Left kidney (tissue), 8 donors: Measurements from ENCODE around the gene PLA2G15. TPM values are rescaled to one million over a fixed set of nuclear protein-coding genes. Genes with fewer than 3 reads are reported as not detected.

Experiments used
- DNase-seq: peaks from one replicate; pipeline ENCODE4 v3.0.0-alpha.2; 2013
- long read RNA-seq, 8 donors: transcript quantifications; one replicate each; lab custom pipeline, GENCODE V29; 2026
- polyA plus RNA-seq: library from polyadenylated mRNA; unstranded; fragments of 120-200 nt; gene quantifications from one replicate; pipeline ENCODE4 v1.2.1, GENCODE V29; 2013; ENCODE audit not compliant: insufficient read length

PLA2G15 gene
- polyA plus RNA-seq: 22.9 TPM
- long read RNA-seq, donor 1, transcript PLA2G15-201 (6 exons, 2,727 nt): major isoform, 5 of 15 reads
- long read RNA-seq, donor 1, partial matches to known transcripts: 5 of 15 reads
- long read RNA-seq, donor 1, other reads (novel, unspliced or antisense): 0 of 15 reads
- long read RNA-seq, donor 2, transcript PLA2G15-201 (6 exons, 2,727 nt): major isoform, 7 of 7 reads
- long read RNA-seq, donor 2, partial matches to known transcripts: 0 of 7 reads
- long read RNA-seq, donor 2, other reads (novel, unspliced or antisense): 0 of 7 reads
- long read RNA-seq, donor 3, transcript PLA2G15-201 (6 exons, 2,727 nt): major isoform, 9 of 10 reads
- long read RNA-seq, donor 3, partial matches to known transcripts: 0 of 10 reads
- long read RNA-seq, donor 3, other reads (novel, unspliced or antisense): 0 of 10 reads
- long read RNA-seq, donor 4: 0 reads
- long read RNA-seq, donor 5, partial matches to known transcripts: 0 of 6 reads
- long read RNA-seq, donor 5, other reads (novel, unspliced or antisense): 0 of 6 reads
- long read RNA-seq, donor 6, transcript PLA2G15-201 (6 exons, 2,727 nt): major isoform, 12 of 14 reads
- long read RNA-seq, donor 6, partial matches to known transcripts: 0 of 14 reads
- long read RNA-seq, donor 6, other reads (novel, unspliced or antisense): 0 of 14 reads
- long read RNA-seq, donor 7, transcript PLA2G15-201 (6 exons, 2,727 nt): major isoform, 10 of 21 reads
- long read RNA-seq, donor 7, partial matches to known transcripts: 7 of 21 reads
- long read RNA-seq, donor 7, other reads (novel, unspliced or antisense): 0 of 21 reads
- long read RNA-seq, donor 8, partial matches to known transcripts: 0 of 6 reads
- long read RNA-seq, donor 8, other reads (novel, unspliced or antisense): 0 of 6 reads

DNA sequence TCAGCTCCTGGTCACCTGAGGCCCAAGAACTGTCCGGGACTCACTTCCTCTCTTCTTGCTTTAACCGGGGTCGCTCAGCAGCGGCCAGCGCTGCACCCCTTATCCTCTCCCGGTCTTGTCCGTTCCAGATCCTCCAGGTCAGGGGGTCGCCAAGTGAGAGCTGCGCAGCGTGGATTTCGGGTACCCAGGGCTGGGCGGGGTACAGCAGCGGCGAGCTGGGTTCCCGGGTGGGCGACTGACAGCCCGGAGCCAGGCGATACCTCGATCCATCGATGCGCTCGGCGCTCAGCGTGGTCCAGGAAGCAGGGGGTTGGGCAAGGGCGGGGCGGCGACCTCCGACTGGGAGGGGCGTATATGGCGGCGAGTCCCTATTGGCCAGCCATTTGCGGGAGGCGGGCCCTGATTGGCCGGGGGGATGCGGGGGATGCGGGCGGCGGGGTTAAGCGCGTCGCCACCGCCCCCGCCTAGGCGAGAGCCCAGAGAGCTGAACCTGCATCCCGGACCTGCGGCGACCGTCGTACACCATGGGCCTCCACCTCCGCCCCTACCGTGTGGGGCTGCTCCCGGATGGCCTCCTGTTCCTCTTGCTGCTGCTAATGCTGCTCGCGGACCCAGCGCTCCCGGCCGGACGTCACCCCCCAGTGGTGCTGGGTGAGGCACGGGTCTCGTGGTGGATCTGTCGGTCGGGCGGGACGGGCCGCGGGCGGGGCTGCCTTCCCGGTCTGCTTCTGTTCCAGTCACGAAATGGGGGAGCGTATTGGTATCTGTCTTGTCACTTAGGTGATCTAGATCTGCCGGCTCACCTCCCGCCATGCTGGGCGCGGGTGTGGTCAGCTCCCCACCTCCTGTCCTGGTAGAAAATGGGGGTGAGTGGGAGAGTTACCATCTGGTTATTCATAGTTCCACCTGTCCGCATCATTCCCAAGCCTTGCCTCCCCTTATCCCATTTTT, at the start of gene PLA2G15:
TSS of gene PLA2G15 (plus strand) at position 471 of the 951 bp plus-strand sequence. CDS start at position 525, 54 bp downstream.
- DNase-seq: peak; percentile 94

DNA sequence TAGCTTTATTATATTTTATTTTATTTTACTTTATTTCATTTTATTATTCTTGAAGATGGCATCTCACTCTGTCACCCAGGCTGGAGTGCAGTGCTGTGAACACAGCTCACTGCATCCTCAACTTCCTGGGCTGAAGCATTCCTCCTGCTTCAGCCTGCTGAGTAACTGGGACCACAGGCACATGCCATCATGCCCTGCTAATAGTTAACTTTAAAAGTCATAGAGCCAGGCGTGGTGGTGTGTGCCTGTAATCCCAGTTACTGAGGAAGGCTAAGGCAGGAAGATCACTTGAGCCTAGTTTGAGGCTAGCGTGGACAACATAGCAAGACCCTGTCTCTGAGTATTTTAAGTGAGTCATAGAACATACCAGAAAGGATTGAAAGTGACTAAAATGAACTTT, 47.9 kb upstream of the PLA2G15 start:
- DNase-seq: no peak

- DNase-seq: no peak
Observed at GRCh38 chr16:68200088-68200783, 44.9 kb upstream of the PLA2G15 start.

- peak; percentile 24 for DNase-seq
Observed at GRCh38 chr16:68202091-68202519, 43.1 kb upstream of the PLA2G15 start.

DNA sequence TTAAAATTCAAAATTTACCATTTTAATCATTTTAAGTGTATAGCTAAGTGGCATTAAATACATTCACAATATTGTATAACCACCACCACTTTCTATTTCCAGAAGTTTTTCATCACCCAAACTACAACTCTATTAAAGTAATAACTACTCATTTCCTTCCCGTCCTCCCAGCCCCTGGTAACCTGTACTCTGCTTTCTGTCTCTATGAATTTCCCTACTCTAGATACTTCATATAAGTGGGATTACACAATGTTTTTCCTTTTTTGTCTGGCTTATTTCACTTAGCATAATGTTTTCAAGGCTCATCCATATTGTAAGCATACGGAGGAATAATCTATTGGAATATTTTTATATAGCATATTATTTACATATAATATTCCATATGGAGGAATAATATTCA, 38.9 kb upstream of the PLA2G15 start:
- DNase-seq: no peak

DNA sequence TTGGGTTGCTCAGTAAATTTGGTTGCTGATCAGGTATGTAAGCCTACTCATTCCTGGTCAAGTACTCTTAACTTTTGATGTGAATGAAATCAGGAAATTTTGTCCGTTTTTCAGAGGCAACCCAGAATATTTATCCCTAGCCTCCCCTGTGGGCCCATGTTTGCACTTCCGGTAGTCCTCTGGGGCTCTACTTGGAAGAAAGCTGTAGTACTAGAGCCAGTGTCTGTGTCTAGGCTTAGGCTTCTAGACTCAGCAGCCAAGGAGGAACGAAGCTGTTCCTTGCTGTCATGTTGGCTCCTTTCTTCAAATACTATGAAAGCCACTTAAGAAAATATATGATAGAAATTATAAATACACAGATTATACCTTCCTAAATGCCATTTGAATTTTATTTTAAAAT, 30.4 kb upstream of the PLA2G15 start:
- DNase-seq: no peak

DNA sequence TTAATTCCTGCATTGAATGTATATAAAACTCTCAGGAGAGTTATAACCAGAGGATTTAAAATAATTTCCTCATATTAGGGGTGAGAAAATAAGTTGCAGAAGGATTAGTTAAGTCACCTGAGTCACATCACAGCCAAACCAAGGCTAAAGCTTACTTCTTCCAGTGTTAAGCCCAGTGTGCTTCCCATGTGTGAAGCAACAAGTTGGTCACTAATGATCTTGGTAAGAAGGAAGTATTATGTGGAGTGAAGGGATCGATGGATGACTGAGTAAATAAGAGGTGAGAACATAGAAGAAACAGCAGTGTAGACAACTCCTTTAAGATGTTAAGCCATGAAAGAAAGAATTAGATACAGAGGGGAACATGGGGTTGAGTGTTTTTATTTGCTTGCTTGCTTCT, 29.9 kb upstream of the PLA2G15 start:
- DNase-seq: no peak

- DNase-seq: no peak
Observed at GRCh38 chr16:68216240-68216639, 28.9 kb upstream of the PLA2G15 start.

DNA sequence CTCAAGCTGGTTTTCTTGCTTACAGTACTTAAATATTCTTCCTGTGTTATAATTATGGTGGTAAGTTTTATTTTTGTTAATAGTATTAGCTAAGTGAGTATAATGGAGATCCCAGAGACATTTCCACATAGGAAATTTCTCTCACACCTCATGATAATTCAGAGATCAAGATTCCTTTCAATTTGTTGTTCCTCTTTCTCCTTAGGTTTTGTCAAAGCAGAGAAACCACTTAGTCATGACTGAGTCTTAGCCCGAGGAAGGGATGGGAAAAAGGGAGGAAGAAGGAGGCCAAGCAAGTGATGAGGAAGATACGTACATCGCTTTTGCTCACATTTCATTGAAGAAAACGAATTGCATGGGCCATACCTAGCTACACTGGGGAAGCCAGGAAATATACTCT, 27.7 kb upstream of the PLA2G15 start:
- no peak for DNase-seq

DNA sequence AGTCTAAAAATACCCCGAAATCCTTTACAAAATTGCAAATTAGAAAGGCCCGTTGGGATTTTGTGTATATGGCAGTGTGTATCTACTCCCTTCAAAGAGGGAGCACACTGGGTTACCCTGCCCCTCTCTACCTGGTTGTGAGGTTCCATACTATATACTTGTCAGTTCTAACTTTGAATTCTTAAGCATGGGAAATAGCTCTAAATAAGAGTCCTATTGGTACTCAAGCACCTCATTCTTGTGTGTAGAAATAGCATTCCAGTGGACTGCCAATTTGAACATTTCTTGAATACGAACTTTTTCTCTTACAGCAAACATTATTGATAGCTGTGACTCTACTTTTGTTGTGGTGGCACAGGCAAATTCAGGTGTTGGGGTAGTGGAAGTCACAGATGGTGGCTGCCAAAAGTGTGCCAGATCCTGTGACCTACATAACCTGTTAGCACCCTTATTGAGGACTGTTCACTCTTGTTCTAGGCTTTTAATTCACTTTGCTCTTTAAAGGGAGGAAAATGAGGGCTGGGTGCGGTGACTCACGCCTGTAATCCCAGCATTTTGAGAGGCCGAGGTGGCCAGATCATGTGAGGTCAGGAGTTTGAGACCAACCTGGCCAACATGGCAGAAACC, 25.3 kb upstream of the PLA2G15 start:
- no peak for DNase-seq

DNA sequence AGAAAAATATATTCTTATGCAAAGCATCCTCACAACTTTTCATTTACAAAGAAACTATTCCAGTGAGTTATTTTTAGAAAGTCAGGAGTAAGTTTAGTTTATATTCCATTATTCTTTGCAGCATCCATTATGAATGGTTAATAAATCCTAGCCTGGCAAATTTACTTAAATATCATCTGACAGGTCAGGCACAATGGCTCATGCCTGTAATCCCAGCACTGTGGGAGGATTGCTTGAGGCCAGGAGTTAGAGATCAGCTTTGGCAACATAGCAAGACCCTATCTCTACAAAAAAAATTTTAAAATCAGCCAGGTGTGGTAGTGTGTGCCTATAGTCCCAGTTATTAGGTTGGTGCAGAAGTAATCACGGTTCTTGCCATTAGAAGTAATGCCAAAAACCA, 22.1 kb upstream of the PLA2G15 start:
- DNase-seq: no peak

GRCh38 chr16:68226116-68226515, 19.1 kb upstream of the PLA2G15 start:
- no peak for DNase-seq

GRCh38 chr16:68227183-68227793, 17.9 kb upstream of the PLA2G15 start:
- no peak for DNase-seq

DNA sequence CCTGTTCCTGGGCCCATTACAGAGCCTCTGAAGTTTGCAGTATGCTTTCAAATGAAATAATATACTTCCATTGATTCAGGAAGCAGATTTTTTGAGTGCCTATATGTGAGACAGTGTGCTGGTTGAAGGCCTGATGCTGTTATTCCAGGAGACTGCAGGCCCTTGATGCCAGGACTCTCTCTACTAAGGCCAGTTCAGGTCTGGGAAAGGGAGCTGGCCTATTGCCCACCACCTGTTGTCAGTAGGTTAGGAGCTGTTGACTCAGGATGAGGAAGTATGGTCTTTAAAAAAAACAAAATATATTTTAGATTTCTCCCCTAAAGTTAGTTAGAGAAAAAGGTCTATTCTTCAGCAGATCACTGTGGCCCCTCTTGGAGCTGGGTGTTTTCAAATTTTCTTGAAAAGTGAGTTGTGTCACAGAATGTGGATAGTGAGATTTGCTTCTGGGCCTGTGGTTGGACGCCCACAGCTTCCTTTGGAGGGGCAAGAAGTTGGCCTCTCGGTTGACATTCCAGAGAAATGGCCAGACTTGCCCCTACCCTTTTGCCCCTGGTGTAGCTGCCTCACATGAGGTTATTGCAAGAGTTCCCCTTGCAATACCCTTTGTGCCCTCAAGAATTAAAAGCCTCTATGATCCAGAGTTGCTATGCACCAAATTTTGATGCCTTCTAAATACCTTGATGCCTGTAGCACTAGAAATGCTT, 17.2 kb upstream of the PLA2G15 start:
- DNase-seq: no peak

DNA sequence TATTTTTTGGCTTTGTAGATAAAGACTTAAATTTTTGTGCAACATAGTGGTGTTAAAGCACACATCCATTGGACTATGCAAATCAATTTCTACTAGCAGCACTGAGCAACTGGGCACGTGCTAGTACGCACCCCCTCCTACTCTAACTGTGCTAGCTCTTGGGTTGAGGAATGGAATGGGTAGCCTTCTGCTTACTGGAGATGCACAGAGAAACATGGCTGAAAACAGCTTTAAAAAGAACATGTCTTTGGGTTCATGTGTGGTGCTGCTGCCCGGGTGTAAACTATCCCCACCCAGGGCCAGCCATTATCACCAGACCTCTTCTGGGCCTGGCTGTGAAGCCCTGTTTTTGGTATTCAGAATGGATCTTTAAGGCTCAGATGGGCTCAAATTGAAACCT, 16.5 kb upstream of the PLA2G15 start:
- no peak for DNase-seq

GRCh38 chr16:68229431-68230175, 15.6 kb upstream of the PLA2G15 start:
- peak; percentile 67 for DNase-seq

GRCh38 chr16:68230176-68230571, 15.0 kb upstream of the PLA2G15 start:
- DNase-seq: no peak

- DNase-seq: no peak
Observed at GRCh38 chr16:68230956-68231355, 14.2 kb upstream of the PLA2G15 start.
